ENCODE data around the gene GYS2. TPM values are rescaled to one million over a fixed set of nuclear protein-coding genes. Genes with fewer than 3 reads are reported as not detected.

GYS2 gene
- total RNA-seq, 1 experiment from 2014 or later, result 0.47 TPM

GRCh38 chr12:21505888-21506287 lies 98.8 kb downstream of the GYS2 start:
- Mint-ChIP-seq H3K27ac (ENCODE audit: low read depth, unreplicated experiment) (no peak overlapping the region), H3K4me1 (ENCODE audit: insufficient read depth, unreplicated experiment) (peaks cover 13% of the 10 kb centered on the region), H3K9me3 (ENCODE audit: unreplicated experiment) (no peaks in the 10 kb centered on the region), H3K36me3 (ENCODE audit: insufficient read depth, unreplicated experiment) (peaks cover 31% of the 10 kb centered on the region), H3K27me3 (ENCODE audit: insufficient read depth, unreplicated experiment) (no peaks in the 10 kb centered on the region), H3K4me3 (ENCODE audit: unreplicated experiment) (no peak overlapping the region)
- intact Hi-C loops (cut with micrococcal nuclease), result no loop called here
- ChIA-PET POLR2A (interaction anchor here (0.9 to 2.1 kb wide), 2 partner anchors 21 to 37 kb away, joined by 3 to 9 read pairs; partner anchors contain the start of gene SPX), CTCF (interaction anchor here (0.6 to 1.3 kb wide), 2 partner anchors 21 to 29 kb away, joined by 3 to 4 read pairs; partner anchors contain the start of gene SPX)
- no TSS peak for BruUV-seq (replicated peaks)
- DNase-seq (ENCODE audit: unreplicated experiment), result no peak
- no peak for TF ChIP-seq CTCF (IDR thresholded peaks at IDR 0.05; ENCODE audit: unreplicated experiment)

GRCh38 chr12:21502872-21503271 lies 101.8 kb downstream of the GYS2 start:
- no peak overlapping the region for H3K4me3 Mint-ChIP-seq (ENCODE audit: unreplicated experiment)
- no peaks in the 10 kb centered on the region for H3K27me3 Mint-ChIP-seq (ENCODE audit: insufficient read depth, unreplicated experiment)
- no peak for TF ChIP-seq CTCF (IDR thresholded peaks at IDR 0.05; ENCODE audit: unreplicated experiment)
- TSS peak; percentile 39 for BruUV-seq (replicated peaks)
- ChIA-PET CTCF (interaction anchor here (0.6 to 1.3 kb wide), 3 partner anchors 22 to 487 kb away, joined by 3 to 5 read pairs (median 4); no protein-coding TSS in a partner anchor), POLR2A (interaction anchor here (0.9 to 4.2 kb wide), 6 partner anchors 17 to 240 kb away, joined by 3 to 54 read pairs (median 20); partner anchors contain the start of genes LDHB and SPX)
- H3K36me3 Mint-ChIP-seq (ENCODE audit: insufficient read depth, unreplicated experiment), result peaks cover 15% of the 10 kb centered on the region
- no peaks in the 10 kb centered on the region for H3K9me3 Mint-ChIP-seq (ENCODE audit: unreplicated experiment)
- intact Hi-C loops (cut with micrococcal nuclease), result no loop called here
- H3K4me1 Mint-ChIP-seq (ENCODE audit: insufficient read depth, unreplicated experiment), result peaks cover 13% of the 10 kb centered on the region
- H3K27ac Mint-ChIP-seq (ENCODE audit: low read depth, unreplicated experiment), result no peak overlapping the region
- no peak for DNase-seq (ENCODE audit: unreplicated experiment)

GRCh38 chr12:21502164-21502496 lies 102.5 kb downstream of the GYS2 start:
- no peak overlapping the region for H3K27ac Mint-ChIP-seq (ENCODE audit: low read depth, unreplicated experiment)
- H3K4me1 Mint-ChIP-seq (ENCODE audit: insufficient read depth, unreplicated experiment), result peaks cover 13% of the 10 kb centered on the region
- ChIA-PET CTCF (interaction anchor here (0.6 to 1.3 kb wide), 5 partner anchors 22 to 1789 kb away, joined by 3 to 5 read pairs (median 3); no protein-coding TSS in a partner anchor), POLR2A (interaction anchor here (0.6 to 4.2 kb wide), 25 partner anchors 8 to 533 kb away, joined by 3 to 54 read pairs (median 5); partner anchors contain the start of genes LDHB, PYROXD1 and SPX)
- peaks cover 12% of the 10 kb centered on the region for H3K36me3 Mint-ChIP-seq (ENCODE audit: insufficient read depth, unreplicated experiment)
- no peak for TF ChIP-seq CTCF (IDR thresholded peaks at IDR 0.05; ENCODE audit: unreplicated experiment)
- no peaks in the 10 kb centered on the region for H3K9me3 Mint-ChIP-seq (ENCODE audit: unreplicated experiment)
- peak; percentile 24 for DNase-seq (ENCODE audit: unreplicated experiment)
- H3K27me3 Mint-ChIP-seq (ENCODE audit: insufficient read depth, unreplicated experiment), result no peaks in the 10 kb centered on the region
- H3K4me3 Mint-ChIP-seq (ENCODE audit: unreplicated experiment), result no peak overlapping the region
- no TSS peak for BruUV-seq (replicated peaks)
- intact Hi-C loops (cut with micrococcal nuclease), result no loop called here

GRCh38 chr12:21501258-21502163 lies 103.1 kb downstream of the GYS2 start, which contains the start of the genes GOLT1B and RECQL:
GOLT1B (plus strand) TSS chr12:21501789; CDS start chr12:21501924, 135 bp downstream.
RECQL (minus strand) TSS chr12:21501635; CDS start chr12:21499570, 2,065 bp downstream.
- POLR2A ChIA-PET, result interaction anchor here (0.6 to 4.2 kb wide), 36 partner anchors 9 to 1043 kb away, joined by 3 to 54 read pairs (median 5); partner anchors contain the start of genes C2CD5, LDHB, PYROXD1 and SPX
- no peak within 1 kb of the TSS for H3K27ac Mint-ChIP-seq (ENCODE audit: low read depth, unreplicated experiment)
- H3K4me3 Mint-ChIP-seq (ENCODE audit: unreplicated experiment), result no peak within 1 kb of the TSS
- peak; percentile 99 for DNase-seq (ENCODE audit: unreplicated experiment)
- H3K9me3 Mint-ChIP-seq (ENCODE audit: unreplicated experiment), result no peaks in the 10 kb centered on the region
- CTCF ChIA-PET, result interaction anchor here (0.6 to 1.3 kb wide), 6 partner anchors 23 to 1789 kb away, joined by 3 to 5 read pairs (median 3); no protein-coding TSS in a partner anchor
- peaks cover 13% of the 10 kb centered on the region for H3K4me1 Mint-ChIP-seq (ENCODE audit: insufficient read depth, unreplicated experiment)
- no peak for TF ChIP-seq CTCF (IDR thresholded peaks at IDR 0.05; ENCODE audit: unreplicated experiment)
- intact Hi-C loops (cut with micrococcal nuclease), result loop anchor here (1.0 to 2.0 kb wide), 2 partner anchors 25 to 156 kb away; partner anchors contain the start of genes LDHB and SPX
- H3K36me3 Mint-ChIP-seq (ENCODE audit: insufficient read depth, unreplicated experiment), result peaks cover 14% of the 10 kb centered on the region
- H3K27me3 Mint-ChIP-seq (ENCODE audit: insufficient read depth, unreplicated experiment), result no peaks in the 10 kb centered on the region
- no TSS peak for BruUV-seq (replicated peaks)

Data from MCF 10A (cell line).